T1000 (cell line): ENCODE data around the gene ADGRE3.
"Not testable (repeated sequence)": the region's sequence is repeated elsewhere in the genome, so short reads cannot be mapped to it uniquely, and the experiment has no call there.

Experiments used
- DNase-seq: peaks from one replicate; lab custom pipeline; 2025; ENCODE audit warnings: mixed read lengths; lab: John Stamatoyannopoulos, UW

ADGRE3 gene

GRCh38 chr19:14661372-14661924 is 13.2 kb downstream of the ADGRE3 start:
- no peak for DNase-seq

DNA sequence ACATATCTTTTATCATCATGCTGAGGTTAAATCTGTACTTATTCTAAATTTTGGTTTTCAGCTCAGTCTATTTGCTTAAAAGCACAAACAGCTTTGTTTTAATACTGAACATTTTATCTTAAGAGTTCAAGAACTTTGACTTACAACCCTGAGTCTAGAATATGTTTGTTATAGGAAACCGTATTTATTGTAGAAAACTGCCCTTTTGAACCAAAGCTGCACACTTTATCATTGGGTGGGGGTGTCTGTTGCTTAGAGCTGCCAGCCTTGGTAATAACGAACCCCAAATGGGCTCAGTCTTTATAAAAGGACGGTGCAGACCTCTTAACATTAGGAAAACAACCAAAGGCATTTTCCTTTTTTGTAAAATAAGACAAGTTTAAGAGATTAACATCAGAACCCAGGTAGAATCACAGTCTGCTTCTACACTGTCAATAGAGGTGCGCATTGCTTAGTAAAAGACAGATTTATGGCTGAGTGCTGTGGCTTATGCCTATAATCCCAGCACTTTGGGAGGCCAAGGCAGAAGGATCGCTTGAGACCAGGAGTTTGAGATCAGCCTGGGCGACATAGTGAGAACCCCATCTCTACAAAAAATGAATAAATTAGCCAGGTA is 14.7 kb downstream of the ADGRE3 start:
- DNase-seq = no peak

DNA sequence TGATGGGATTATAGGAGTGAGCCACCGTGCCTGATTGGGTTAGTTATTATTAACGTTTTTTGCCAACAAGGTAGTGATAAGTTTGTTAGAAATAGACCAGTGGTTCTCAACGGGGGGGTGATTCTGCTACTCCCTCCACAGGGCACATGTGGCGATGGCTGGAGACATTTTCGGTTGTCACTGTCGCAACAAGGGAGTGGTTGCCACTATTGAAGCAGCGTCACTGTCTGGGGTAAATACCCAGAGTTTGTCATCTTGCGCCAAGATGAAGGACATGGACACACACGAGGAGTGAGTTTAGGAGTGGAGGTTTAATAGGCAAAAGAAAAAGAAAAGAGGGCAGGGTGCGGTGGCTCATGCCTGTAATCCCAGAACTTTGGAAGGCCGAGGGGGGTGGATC is 18.9 kb downstream of the ADGRE3 start:
- no peak for DNase-seq

DNA sequence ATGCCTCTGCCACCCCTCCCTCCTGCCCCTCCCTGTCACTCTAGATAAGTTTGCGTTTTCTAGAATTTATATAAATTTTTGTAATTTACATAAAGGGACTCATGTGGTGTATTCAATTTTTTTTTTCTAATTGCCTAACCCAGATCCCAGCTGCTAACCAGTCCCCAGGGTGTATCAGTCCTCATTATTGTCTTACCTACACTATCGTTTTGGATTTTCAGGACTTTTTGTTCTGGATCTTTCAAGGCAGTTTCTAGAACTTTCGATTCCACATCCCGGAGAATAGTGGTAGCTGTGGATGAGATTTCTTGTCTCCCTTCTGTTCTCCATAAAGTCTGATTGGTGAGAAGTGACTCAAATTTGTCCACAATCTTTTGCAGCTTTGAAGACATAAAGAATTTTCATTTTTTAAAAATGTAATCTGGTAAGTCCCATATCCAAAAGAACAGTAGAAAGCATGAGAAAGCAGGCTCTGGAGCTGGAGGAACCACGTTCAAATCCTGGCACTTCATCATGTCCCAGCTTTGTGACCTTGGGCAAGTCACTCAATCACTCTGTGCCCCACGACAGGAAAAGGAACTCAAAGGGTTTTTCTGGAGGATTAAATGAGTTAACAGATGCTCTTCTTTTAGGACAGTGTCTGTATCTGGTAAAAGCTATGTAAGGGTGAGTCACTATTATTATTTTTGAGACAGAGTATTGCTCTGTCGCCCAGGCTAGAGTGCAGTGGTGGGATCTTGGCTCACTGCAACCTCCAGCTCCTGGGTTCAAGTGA is 19.7 kb downstream of the ADGRE3 start:
- DNase-seq = no peak

GRCh38 chr19:14650161-14650560 is 24.5 kb downstream of the ADGRE3 start:
- no peak for DNase-seq

DNA sequence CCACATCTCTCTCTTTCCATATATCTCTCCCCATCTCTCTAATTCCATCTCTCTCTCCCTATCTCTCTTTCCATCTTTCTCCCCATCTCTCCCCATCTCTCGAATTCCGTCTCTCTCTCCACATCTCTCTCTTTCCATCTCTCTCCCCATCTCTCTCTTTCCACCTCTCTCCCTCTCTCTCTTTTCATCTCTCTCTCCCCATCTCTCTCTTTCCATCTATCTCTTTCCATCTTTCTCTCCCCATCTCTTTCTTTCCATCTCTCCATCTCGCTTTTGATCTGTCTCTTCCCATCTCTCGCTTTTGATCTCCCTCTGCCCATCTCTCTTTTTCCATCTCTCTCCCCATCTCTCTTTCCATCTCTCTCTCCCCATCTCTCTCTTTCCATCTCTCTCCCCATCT is 25.6 kb downstream of the ADGRE3 start:
- no peak for DNase-seq

DNA sequence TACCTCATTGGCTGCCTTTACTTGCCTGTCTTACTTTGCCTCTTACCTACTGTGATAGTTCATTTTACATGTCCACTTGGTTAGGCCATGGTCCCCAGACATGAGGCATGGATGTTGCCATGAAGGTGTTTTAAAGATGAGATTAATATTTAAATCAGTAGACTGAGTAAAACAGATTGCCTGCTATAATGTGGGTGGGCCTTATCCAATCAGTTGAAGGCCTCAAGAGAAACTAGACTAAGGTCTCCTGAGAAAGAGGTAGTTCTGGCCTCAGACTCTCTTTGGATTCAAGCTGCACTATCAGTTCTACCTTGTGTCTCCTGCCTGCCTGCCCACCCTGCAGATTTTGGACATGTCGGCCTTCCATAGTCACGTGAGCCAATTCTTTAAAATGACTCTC is 26.1 kb downstream of the ADGRE3 start:
- DNase-seq = no peak

GRCh38 chr19:14639536-14640277 is 34.9 kb downstream of the ADGRE3 start:
- DNase-seq = no peak

DNA sequence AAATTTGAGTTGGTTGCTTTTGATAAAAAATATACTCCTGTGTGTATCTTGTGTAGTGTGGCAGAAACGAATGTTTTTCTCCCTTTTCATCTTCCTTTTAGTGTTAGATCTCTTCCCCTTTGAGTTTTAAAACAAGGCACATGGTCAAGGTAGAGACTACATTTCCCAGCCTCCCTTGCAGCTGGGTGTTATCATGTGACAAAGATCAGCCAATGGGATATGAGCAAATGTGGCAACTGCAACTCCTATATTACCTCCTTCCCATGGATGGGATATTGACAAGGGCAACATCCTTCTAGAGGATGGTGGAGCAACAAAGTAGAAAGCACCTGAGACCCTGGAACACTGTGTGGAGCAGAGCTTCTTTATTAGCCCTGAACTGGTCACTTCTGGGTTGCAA is 42.4 kb downstream of the ADGRE3 start:
- no peak for DNase-seq

- no peak for DNase-seq
Observed at GRCh38 chr19:14629557-14629956, 45.1 kb downstream of the ADGRE3 start.

GRCh38 chr19:14624491-14624890 is 50.2 kb downstream of the ADGRE3 start:
- DNase-seq = not testable (repeated sequence)

GRCh38 chr19:14619404-14619803 is 55.2 kb downstream of the ADGRE3 start:
- no peak for DNase-seq

- no peak for DNase-seq
Observed at GRCh38 chr19:14616407-14616806, 58.2 kb downstream of the ADGRE3 start.

- no peak for DNase-seq
Observed at GRCh38 chr19:14615623-14616022, 59.0 kb downstream of the ADGRE3 start.

- DNase-seq = no peak
Observed at GRCh38 chr19:14614099-14614412, 60.6 kb downstream of the ADGRE3 start.

DNA sequence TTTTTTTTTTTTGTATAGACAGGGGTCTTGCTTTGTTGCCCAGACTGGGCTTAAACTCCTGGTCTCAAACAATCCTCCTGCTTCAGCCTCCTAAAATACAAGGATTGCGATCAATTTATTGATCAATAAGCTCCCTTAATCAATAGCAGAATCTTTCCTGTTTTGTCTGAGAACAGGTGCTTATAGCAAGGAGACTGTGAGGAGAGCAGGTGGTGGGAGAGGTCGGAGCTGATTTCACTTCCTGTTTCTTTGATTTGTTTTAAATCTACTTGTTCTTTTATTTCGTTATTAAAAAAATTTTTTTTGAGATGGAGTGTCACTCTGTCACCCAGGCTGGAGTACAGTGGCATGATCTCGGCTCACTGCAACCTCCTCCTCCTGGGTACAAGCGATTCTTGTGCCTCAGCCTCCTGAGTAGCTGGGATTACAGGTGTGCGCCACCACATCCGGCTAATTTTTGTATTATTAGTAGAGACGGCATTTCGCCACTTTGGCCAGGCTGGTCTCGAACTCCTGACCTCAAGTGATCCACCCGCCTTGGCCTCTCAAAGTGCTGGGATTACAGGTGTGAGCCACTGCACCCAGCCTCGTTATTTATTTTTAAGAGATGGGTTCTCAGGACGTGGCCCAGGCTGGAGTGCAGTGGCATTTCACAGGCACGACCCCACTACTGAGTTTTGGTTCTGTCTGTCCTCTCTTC is 61.1 kb downstream of the ADGRE3 start:
- DNase-seq = not testable (repeated sequence)

DNA sequence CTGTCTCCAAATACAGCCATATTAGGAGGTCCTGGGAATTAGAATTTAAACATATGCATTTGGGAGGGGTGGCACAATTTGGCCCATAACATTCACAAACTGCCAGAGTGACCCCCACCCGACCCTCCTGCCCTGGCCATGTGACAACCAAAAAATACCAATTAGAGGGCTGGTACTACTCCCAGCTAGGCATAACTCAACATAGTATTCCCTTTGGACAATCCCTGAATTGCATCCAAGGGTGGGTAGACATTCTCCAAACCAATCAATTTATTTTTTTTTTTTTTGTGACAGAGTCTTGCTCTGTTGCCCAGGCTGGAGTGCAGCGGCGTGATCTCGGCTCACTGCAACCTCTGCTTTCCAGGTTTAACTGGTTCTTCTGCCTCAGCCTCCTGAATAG is 62.0 kb downstream of the ADGRE3 start:
- DNase-seq = no peak

- DNase-seq = not testable (repeated sequence)
Observed at GRCh38 chr19:14612242-14612641, 62.4 kb downstream of the ADGRE3 start.

DNA sequence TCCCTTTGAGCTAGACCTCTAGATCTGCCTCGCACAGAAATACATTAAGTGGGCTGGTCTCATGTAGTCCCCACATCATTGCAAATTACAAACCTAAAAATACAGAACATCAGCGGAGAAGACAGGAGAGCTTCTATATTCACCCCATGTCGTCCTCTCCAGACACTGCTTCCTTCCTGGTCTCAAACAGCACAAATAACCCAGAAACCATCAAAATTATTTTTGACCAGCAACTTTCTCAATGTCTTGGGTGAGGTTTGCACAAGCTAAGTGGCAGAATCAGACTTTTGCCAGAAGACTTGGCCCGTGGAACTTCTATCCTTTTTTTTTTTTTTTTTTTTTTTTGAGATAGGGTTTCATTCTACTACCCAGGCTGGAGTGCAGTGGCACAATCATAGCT is 63.6 kb downstream of the ADGRE3 start:
- no peak for DNase-seq

DNA sequence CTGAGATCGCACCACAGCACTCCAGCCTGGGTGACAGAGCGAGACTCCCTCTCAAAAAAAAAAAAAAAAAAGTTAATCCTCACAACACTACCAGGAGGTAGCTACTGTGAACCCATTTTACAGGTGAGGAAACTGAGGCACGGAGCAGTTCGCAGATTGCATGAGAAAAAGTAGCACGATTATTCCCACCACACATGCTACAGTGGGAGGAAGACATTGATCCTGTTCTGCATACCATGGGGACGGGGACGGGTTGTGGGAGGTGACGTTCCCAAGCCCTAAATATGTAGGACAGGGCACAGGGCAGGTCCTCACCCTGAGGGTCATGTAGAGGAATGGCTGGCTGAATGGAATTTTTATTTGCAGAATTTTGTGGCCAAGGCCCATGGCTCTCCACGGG is 68.0 kb downstream of the ADGRE3 start:
- no peak for DNase-seq

- no peak for DNase-seq
Observed at GRCh38 chr19:14603990-14604387, 70.7 kb downstream of the ADGRE3 start.

GRCh38 chr19:14599548-14600147 is 75.0 kb downstream of the ADGRE3 start:
- no peak for DNase-seq
